SK-N-MC (cell line): ENCODE data around the gene FANCC.

Source experiments
- DNase-seq: peaks from one replicate; pipeline ENCODE4 v3.0.0-alpha.2; 2011; ENCODE audit warnings: low read depth, low spot score
- H3K27ac ChIP-seq: fragments of 200-600 bp; sonication (generic); 2 replicates; pipeline ENCODE4 v1.5.1; 2016; ENCODE audit warnings: mixed run types
- H3K36me3 ChIP-seq: fragments of 200-600 bp; sonication (generic); 2 replicates; pipeline ENCODE4 v1.6.1; 2017; ENCODE audit warnings: antibody characterized with exemption, low read length, mixed read lengths; ENCODE audit not compliant: insufficient read depth
- H3K4me3 ChIP-seq: fragments of 200-600 bp; sonication (generic); 2 replicates; pipeline ENCODE4 v1.5.1; 2016
- H3K9ac ChIP-seq: fragments of 200-600 bp; sonication (generic); 2 replicates; pipeline ENCODE4 v1.8.0; 2017; ENCODE audit warnings: mixed run types, mixed read lengths; ENCODE audit not compliant: insufficient read length
- H3K9me3 ChIP-seq: fragments of 200-600 bp; sonication (generic); 2 replicates; pipeline ENCODE4 v1.6.1; 2017; ENCODE audit warnings: low read depth, mild to moderate bottlenecking, antibody characterized with exemption, low read length, moderate library complexity, mixed read lengths
- EZH2 ChIP-seq: fragments of 200-600 bp; sonication (generic); IDR thresholded peaks from one replicate; pipeline ENCODE4 v1.6.1; 2017; ENCODE audit warnings: antibody characterized with exemption
- FOXP2 ChIP-seq: optimal IDR thresholded peaks from 2 replicates; pipeline ENCODE3; 2011; ENCODE audit warnings: mild to moderate bottlenecking, moderate library complexity; ENCODE audit not compliant: insufficient read depth; ENCODE audit errors: extremely low read length, control extremely low read depth
- POLR2AphosphoS5 ChIP-seq: IDR thresholded peaks from 2 replicates; pipeline ENCODE4 v1.6.1; 2012; ENCODE audit warnings: mild to moderate bottlenecking, low read depth, low read length, borderline replicate concordance

Gene FANCC

DNA sequence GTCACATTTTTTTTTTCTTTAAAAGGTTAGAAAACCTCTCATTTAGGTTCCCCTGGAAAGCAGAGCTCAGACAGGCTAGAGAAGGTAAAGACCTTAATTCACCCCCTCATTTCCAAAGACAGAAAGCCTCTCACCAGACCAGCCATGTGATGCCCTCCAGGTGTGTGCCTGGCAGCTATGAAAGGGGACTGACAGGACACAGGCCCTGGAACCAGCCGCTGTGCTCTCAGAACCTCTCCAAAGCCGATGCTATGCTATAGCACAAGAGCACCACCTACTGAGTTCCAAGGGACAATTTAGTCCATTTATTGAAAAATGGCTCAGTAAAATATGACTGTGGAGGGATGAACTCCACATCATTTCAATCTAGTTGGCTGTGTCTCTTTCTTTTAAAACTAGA, 48.8 kb downstream of the FANCC start:
- TF ChIP-seq EZH2 (no peak), FOXP2 (no peak), POLR2AphosphoS5 (no peak)
- H3K36me3 ChIP-seq = no peaks in the 10 kb centered on the region
- no peak overlapping the region for H3K27ac ChIP-seq
- no peak for DNase-seq
- H3K4me3 ChIP-seq = no peak overlapping the region
- no peaks in the 10 kb centered on the region for H3K9me3 ChIP-seq
- no peak overlapping the region for H3K9ac ChIP-seq

- H3K4me3 ChIP-seq = no peak overlapping the region
- DNase-seq = no peak
- no peaks in the 10 kb centered on the region for H3K9me3 ChIP-seq
- TF ChIP-seq FOXP2 (no peak), EZH2 (no peak), POLR2AphosphoS5 (no peak)
- no peak overlapping the region for H3K27ac ChIP-seq
- H3K9ac ChIP-seq = no peak overlapping the region
- no peaks in the 10 kb centered on the region for H3K36me3 ChIP-seq
These were observed 50.9 kb downstream of the FANCC start for GRCh38 chr9:95266649-95267048.

- TF ChIP-seq POLR2AphosphoS5 (no peak), EZH2 (no peak), FOXP2 (no peak)
- Histone ChIP-seq H3K4me3 (no peak overlapping the region), H3K9me3 (no peaks in the 10 kb centered on the region), H3K36me3 (no peaks in the 10 kb centered on the region), H3K9ac (no peak overlapping the region), H3K27ac (no peak overlapping the region)
- no peak for DNase-seq
These were observed 51.5 kb downstream of the FANCC start for GRCh38 chr9:95265960-95266359.

DNA sequence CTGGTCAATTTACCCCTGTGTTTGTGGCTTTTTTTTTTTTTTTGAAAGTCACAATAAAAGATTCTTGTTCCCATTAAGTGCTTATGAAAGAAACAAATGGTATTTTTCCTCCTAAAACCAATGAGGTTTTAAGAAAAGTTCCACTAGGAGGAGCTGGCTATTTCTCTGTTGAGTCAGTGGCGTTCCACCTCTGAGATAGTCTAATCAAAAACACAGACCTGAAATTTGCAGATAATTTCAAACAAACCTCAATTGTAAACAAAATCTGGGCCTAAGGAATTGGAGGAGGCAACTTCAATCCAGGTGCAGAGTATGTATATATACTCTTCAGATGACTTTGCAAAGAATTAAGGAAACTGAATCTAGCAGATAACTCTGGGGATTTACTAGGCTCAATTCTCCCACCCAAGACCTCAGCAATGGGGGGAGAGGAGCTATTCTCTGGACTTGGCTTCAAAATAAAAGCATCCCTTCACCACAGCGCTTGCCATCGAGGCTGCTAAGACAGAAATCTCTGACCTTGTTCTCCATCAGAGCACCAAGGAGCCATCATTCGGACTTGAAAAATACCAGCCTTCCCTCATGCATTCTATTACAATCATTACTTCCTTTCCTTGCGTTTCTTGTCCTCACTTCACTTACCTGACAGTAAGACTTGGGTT, 52.4 kb downstream of the FANCC start:
- Histone ChIP-seq H3K9ac (no peak overlapping the region), H3K36me3 (no peaks in the 10 kb centered on the region), H3K9me3 (no peaks in the 10 kb centered on the region), H3K4me3 (no peak overlapping the region), H3K27ac (no peak overlapping the region)
- TF ChIP-seq POLR2AphosphoS5 = no peak
- no peak for TF ChIP-seq EZH2
- no peak for TF ChIP-seq FOXP2
- DNase-seq = no peak

DNA sequence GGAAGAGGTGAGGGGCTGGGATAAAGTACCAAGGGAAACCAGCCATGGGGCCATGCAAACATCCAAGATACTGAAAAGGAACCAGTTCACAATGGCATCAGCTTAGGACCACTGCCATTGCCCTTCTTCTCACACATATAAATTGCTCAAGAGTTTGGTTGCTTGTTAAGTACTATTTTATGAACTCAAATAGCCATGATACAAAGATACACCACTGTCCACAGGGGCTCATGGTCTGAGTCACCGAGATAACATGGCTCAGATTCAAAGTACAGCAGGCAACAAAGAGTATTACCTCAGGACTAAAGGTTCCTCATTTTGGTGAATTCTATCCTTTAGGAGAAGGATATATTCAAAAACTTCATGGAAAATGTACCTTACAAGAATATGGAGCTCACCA, 55.6 kb downstream of the FANCC start:
- H3K27ac ChIP-seq = no peak overlapping the region
- no peaks in the 10 kb centered on the region for H3K9me3 ChIP-seq
- TF ChIP-seq FOXP2 = no peak
- TF ChIP-seq EZH2 = no peak
- no peak for TF ChIP-seq POLR2AphosphoS5
- H3K36me3 ChIP-seq = no peaks in the 10 kb centered on the region
- H3K4me3 ChIP-seq = no peak overlapping the region
- DNase-seq = no peak
- no peak overlapping the region for H3K9ac ChIP-seq

DNA sequence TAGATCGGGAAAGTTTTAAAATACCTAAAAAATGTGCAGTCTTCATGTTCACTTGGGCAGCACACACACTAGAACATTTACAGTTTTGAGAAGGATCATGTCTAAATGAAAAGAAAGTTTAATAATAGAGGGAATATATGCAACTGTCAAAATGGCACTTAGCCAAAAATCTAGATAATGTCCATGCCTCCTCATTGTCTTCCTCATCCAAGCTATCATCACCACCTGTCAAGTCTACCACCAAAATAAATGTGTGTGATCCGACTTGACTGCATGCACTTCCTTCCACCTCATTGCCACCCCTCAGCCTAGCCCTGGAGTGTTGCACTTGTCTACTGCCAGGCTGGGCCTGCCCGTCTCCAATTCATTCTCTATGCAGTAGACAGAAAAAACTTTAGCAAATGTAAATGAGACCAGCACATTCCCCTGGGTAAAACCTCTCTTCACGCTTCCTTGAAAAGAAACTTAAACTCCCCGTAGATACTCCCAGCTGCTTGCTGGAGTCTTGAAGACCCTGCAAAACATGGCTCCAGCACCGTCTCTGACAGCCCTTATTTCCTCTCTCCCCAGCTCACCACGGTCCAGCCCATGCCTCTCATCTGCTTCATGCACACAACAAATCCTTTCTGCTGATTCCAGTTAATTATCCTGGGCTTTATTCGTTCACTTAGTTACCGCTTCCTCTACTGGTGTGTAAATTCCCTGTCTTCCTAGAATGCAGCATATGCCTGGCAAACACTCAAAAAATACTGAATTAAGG, 66.9 kb downstream of the FANCC start:
- Histone ChIP-seq H3K36me3 (peaks cover 21% of the 10 kb centered on the region), H3K4me3 (peak overlapping the region; percentile 69), H3K9ac (no peak overlapping the region), H3K9me3 (no peaks in the 10 kb centered on the region), H3K27ac (peak overlapping the region; percentile 25)
- TF ChIP-seq POLR2AphosphoS5 (no peak), FOXP2 (no peak), EZH2 (no peak)
- DNase-seq = peak; percentile 85

GRCh38 chr9:95249986-95250385, 67.5 kb downstream of the FANCC start:
- H3K9me3 ChIP-seq = no peaks in the 10 kb centered on the region
- peaks cover 21% of the 10 kb centered on the region for H3K36me3 ChIP-seq
- no peak for DNase-seq
- TF ChIP-seq FOXP2 (no peak), POLR2AphosphoS5 (no peak), EZH2 (no peak)
- no peak overlapping the region for H3K27ac ChIP-seq
- no peak overlapping the region for H3K9ac ChIP-seq
- peak overlapping the region; percentile 69 for H3K4me3 ChIP-seq

GRCh38 chr9:95246547-95246946, 71.0 kb downstream of the FANCC start:
- no peak for TF ChIP-seq POLR2AphosphoS5
- TF ChIP-seq EZH2 = no peak
- TF ChIP-seq FOXP2 = no peak
- DNase-seq = no peak
- peaks cover 21% of the 10 kb centered on the region for H3K36me3 ChIP-seq
- no peak overlapping the region for H3K27ac ChIP-seq
- no peaks in the 10 kb centered on the region for H3K9me3 ChIP-seq
- no peak overlapping the region for H3K4me3 ChIP-seq
- no peak overlapping the region for H3K9ac ChIP-seq

DNA sequence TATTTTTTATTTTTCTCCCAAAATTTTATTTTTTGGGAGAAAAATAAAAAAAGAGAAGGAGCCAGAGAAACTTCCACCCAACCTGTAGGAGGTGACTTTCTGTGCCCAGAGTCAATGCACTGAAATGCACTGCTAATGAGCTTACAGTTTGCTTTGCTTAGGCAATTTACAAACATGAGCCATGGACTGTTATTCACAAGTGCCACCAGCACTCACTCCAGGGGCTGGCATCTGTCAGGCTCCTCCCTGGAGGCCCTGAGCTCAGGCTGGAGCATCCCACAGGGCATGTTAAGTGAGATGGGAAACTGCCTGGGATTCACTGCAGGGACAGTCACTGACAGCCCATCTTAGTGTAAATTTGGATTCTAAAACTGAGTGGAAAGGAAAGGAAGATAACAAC, 74.9 kb downstream of the FANCC start:
- Histone ChIP-seq H3K36me3 (peaks cover 24% of the 10 kb centered on the region), H3K27ac (no peak overlapping the region), H3K4me3 (no peak overlapping the region), H3K9me3 (no peaks in the 10 kb centered on the region), H3K9ac (no peak overlapping the region)
- TF ChIP-seq EZH2 (no peak), POLR2AphosphoS5 (no peak), FOXP2 (no peak)
- no peak for DNase-seq
